Ishikawa (cell line): ENCODE measurements around the gene GLO1.

Experiments
- CEBPB ChIP-seq: IDR thresholded peaks from 2 replicates; pipeline ENCODE4 v1.6.1; 2012
- REST ChIP-seq: IDR thresholded peaks from 2 replicates; pipeline ENCODE4 v1.6.1; 2012; ENCODE audit warnings: low read depth, mild to moderate bottlenecking
- YY1 ChIP-seq: IDR thresholded peaks from 2 replicates; pipeline ENCODE4 v1.6.1; 2012; ENCODE audit warnings: low read depth

GRCh38 chr6:38679668-38680067 lies 23.3 kb downstream of the GLO1 start:
- no peak for TF ChIP-seq YY1
- TF ChIP-seq CEBPB = no peak
- no peak for TF ChIP-seq REST
